Adrenal gland (tissue), 5 donors: Measurements from ENCODE around the gene C6orf15.

Experiments used
- CTCF ChIP-seq, 6 experiments: fragments of 450-650 bp in 4 of 6; fragments of 200-600 bp in 2 of 6; sonication (generic) in 1 of 6; IDR thresholded peaks; 1 replicate in 5 of 6; 2 replicates in 1 of 6; pipeline versions ENCODE4 v1.5.1 to v1.8.0; 2016 to 2021; ENCODE audit warnings: antibody characterized with exemption in 6 of 6, mild to moderate bottlenecking in 2 of 6, moderate library complexity in 1 of 6
- POLR2A ChIP-seq, 2 donors: fragments of 450-650 bp; IDR thresholded peaks; one replicate each; pipeline ENCODE4 v1.6.1; 2017; ENCODE audit warnings: antibody characterized with exemption in 2 of 2, mild to moderate bottlenecking in 2 of 2, moderate library complexity in 1 of 2
- donor health status: DM: no; HTN: no; CAD: no.

GRCh38 chr6:31112478-31112877, at the start of gene C6orf15:
- TF ChIP-seq CTCF (IDR thresholded peaks at IDR 0.05), result no peak
- no peak for TF ChIP-seq POLR2A (IDR thresholded peaks at IDR 0.05)
